Breast epithelium (tissue), 3 donors: ENCODE measurements around the gene FBXO47.

ENCODE experiments used
- POLR2A ChIP-seq: fragments of 450-650 bp; IDR thresholded peaks from one replicate; pipeline ENCODE4 v1.6.1; 2016; ENCODE audit warnings: antibody characterized with exemption, mild to moderate bottlenecking, moderate library complexity
- POLR2AphosphoS5 ChIP-seq, 3 donors: sonication (generic); formaldehyde crosslinking; IDR thresholded peaks; one replicate each; pipeline ENCODE4 v1.6.1; 2017; ENCODE audit warnings: antibody characterized with exemption in 3 of 3
- TF ChIP-seq, protein P1 (sequence below), 3 donors: fragments of 450-650 bp; IDR thresholded peaks; one replicate each; pipeline ENCODE4 v1.5.1; 2016 to 2017; ENCODE audit warnings: antibody characterized with exemption in 3 of 3, mild to moderate bottlenecking in 3 of 3, moderate library complexity in 3 of 3

DNA sequence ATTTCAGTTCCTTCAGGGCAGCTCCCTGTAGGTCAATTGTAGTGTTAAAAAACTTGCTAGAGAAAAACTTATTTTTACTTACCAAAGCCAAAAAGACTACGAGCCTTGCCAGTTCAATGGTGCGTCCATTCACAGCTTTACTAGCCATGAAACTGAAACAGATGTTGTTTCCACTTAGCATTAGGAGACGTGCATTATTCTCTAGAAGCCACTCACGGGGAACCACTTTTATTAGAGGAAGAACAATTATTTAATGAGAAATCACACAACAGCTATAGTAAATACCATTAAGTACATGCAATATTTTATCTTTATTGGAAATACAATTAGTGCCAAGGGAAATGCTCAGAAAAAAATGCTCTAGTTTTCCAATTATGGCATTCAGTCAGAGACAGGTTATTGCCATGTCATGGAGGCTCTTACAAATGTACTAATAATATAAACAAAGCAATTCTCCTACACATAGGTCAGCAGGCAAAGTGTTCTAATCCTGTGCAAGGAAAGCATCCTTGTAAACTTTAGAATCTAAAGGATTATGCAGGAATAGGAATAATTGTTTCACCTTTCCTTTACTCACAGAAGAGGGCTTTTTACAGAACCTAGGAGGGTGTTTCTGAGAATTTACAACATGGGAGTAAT is 24.4 kb downstream of the FBXO47 start:
- TF ChIP-seq, protein P1, sequence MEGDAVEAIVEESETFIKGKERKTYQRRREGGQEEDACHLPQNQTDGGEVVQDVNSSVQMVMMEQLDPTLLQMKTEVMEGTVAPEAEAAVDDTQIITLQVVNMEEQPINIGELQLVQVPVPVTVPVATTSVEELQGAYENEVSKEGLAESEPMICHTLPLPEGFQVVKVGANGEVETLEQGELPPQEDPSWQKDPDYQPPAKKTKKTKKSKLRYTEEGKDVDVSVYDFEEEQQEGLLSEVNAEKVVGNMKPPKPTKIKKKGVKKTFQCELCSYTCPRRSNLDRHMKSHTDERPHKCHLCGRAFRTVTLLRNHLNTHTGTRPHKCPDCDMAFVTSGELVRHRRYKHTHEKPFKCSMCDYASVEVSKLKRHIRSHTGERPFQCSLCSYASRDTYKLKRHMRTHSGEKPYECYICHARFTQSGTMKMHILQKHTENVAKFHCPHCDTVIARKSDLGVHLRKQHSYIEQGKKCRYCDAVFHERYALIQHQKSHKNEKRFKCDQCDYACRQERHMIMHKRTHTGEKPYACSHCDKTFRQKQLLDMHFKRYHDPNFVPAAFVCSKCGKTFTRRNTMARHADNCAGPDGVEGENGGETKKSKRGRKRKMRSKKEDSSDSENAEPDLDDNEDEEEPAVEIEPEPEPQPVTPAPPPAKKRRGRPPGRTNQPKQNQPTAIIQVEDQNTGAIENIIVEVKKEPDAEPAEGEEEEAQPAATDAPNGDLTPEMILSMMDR (IDR thresholded peaks at IDR 0.05) = no peak
- no peak for TF ChIP-seq POLR2A
- no peak for TF ChIP-seq POLR2AphosphoS5 (IDR thresholded peaks at IDR 0.05)
